Neural cell (in vitro differentiated cells): ENCODE measurements around the gene CISD2. TPM values are rescaled to one million over a fixed set of nuclear protein-coding genes. Genes with fewer than 3 reads are reported as not detected.
"Not testable (repeated sequence)": the region's sequence is repeated elsewhere in the genome, so short reads cannot be mapped to it uniquely, and the experiment has no call there.

Source experiments
- H2AFZ ChIP-seq: fragments of 200-600, 300-800 bp; sonication (generic), shearing (Covaris generic); 2 replicates; pipeline ENCODE4 v1.6.0; 2014; ENCODE audit warnings: low read depth, mild to moderate bottlenecking, antibody characterized with exemption, low read length, moderate library complexity
- H3F3A ChIP-seq: fragments of 200-600 bp; shearing (Covaris generic); 2 replicates; pipeline ENCODE4 v1.6.1; 2016; ENCODE audit warnings: mild to moderate bottlenecking, moderate library complexity, mixed read lengths, antibody characterized with exemption, low read length; ENCODE audit not compliant: insufficient read depth, poor library complexity, severe bottlenecking
- H3K27ac ChIP-seq: fragments of 200-600, 300-800 bp; sonication (generic), shearing (Covaris generic); 2 replicates; pipeline ENCODE4 v1.5.1; 2014; ENCODE audit warnings: mild to moderate bottlenecking, low read length, moderate library complexity
- H3K27me3 ChIP-seq: fragments of 300-800, 200-600 bp; sonication (generic), shearing (Covaris generic); 2 replicates; pipeline ENCODE4 v1.6.0; 2014; ENCODE audit warnings: mild to moderate bottlenecking, low read depth, low read length, moderate library complexity; ENCODE audit not compliant: insufficient read depth
- H3K36me3 ChIP-seq: fragments of 300-800, 200-600 bp; sonication (generic), shearing (Covaris generic); 2 replicates; pipeline ENCODE4 v1.5.1; 2014; ENCODE audit warnings: mild to moderate bottlenecking, antibody characterized with exemption, low read length, moderate library complexity; ENCODE audit not compliant: insufficient read depth
- H3K4me2 ChIP-seq: fragments of 300-800, 200-600 bp; sonication (generic), shearing (Covaris generic); 2 replicates; pipeline ENCODE4 v1.6.0; 2014; ENCODE audit warnings: mild to moderate bottlenecking, low read length
- H3K4me3 ChIP-seq: fragments of 300-800, 200-600 bp; sonication (generic), shearing (Covaris generic); 2 replicates; pipeline ENCODE4 v1.5.1; 2014; ENCODE audit warnings: mild to moderate bottlenecking, low read length, moderate library complexity
- H3K79me2 ChIP-seq: fragments of 200-600 bp; shearing (Covaris generic); replicated peaks from 2 replicates; pipeline ENCODE4 v1.6.0; 2014; ENCODE audit warnings: mild to moderate bottlenecking, low read length, moderate library complexity; ENCODE audit not compliant: insufficient read depth
- H3K9ac ChIP-seq: fragments of 300-800, 200-600 bp; sonication (generic), shearing (Covaris generic); 2 replicates; pipeline ENCODE4 v1.6.1; 2016; ENCODE audit warnings: mild to moderate bottlenecking, low read length, mixed read lengths
- H3K9me2 ChIP-seq: fragments of 200-600 bp; shearing (Covaris generic); 2 replicates; pipeline ENCODE4 v1.6.1; 2016; ENCODE audit warnings: mild to moderate bottlenecking, low read length, mixed read lengths; ENCODE audit not compliant: insufficient read depth
- H3K9me3 ChIP-seq: fragments of 200-600, 300-800 bp; sonication (generic), shearing (Covaris generic); 2 replicates; pipeline ENCODE4 v1.6.1; 2016; ENCODE audit warnings: mild to moderate bottlenecking, mixed run types, low read length, moderate library complexity, mixed read lengths
- H4K20me1 ChIP-seq: fragments of 200-600 bp; shearing (Covaris generic); 2 replicates; pipeline ENCODE4 v1.6.1; 2016; ENCODE audit warnings: mild to moderate bottlenecking, mixed run types; ENCODE audit not compliant: insufficient read depth
- EP300 ChIP-seq: fragments of 450-650 bp; conservative IDR thresholded peaks from 2 replicates; pipeline ENCODE4 v1.6.1; 2014; ENCODE audit warnings: antibody characterized with exemption, mild to moderate bottlenecking, moderate library complexity; ENCODE audit not compliant: poor library complexity, severe bottlenecking
- EZH2 ChIP-seq: fragments of 200-600, 300-800 bp; shearing (Covaris generic), sonication (generic); IDR thresholded peaks from 2 replicates; pipeline ENCODE4 v1.6.1; 2014; ENCODE audit warnings: antibody characterized with exemption, low read length, borderline replicate concordance, mild to moderate bottlenecking; ENCODE audit not compliant: insufficient read depth, poor library complexity, severe bottlenecking
- MXI1 ChIP-seq: fragments of 450-650 bp; conservative IDR thresholded peaks from 2 replicates; pipeline ENCODE4 v1.6.1; 2014; ENCODE audit warnings: antibody characterized with exemption, mild to moderate bottlenecking; ENCODE audit not compliant: poor library complexity, severe bottlenecking
- POLR2AphosphoS5 ChIP-seq: IDR thresholded peaks from 2 replicates; pipeline ENCODE4 v1.6.1; 2012
- RAD21 ChIP-seq: fragments of 450-650 bp; conservative IDR thresholded peaks from 2 replicates; pipeline ENCODE4 v1.6.1; 2014; ENCODE audit warnings: antibody characterized with exemption, mild to moderate bottlenecking, moderate library complexity
- SMC3 ChIP-seq: fragments of 450-650 bp; conservative IDR thresholded peaks from 2 replicates; pipeline ENCODE4 v1.6.1; 2014; ENCODE audit warnings: antibody characterized with exemption, mild to moderate bottlenecking, moderate library complexity; ENCODE audit not compliant: poor library complexity
- TAF1 ChIP-seq: IDR thresholded peaks from 2 replicates; pipeline ENCODE4 v1.6.1; 2012; ENCODE audit warnings: low read depth
- polyA minus RNA-seq: library from RNA; depleted of rRNA, polyadenylated mRNA; stranded (reverse); fragments of >200 nt; gene quantifications from 2 replicates; pipeline ENCODE4 v1.2.3, GENCODE V29; 2014
- polyA plus RNA-seq: library from polyadenylated mRNA; depleted of rRNA; stranded (reverse); fragments of >200 nt; gene quantifications from 2 replicates; pipeline ENCODE4 v1.2.3, GENCODE V29; 2014
- TF ChIP-seq, protein P1 (sequence below): IDR thresholded peaks from 2 replicates; pipeline ENCODE4 v1.6.1; 2012; ENCODE audit warnings: borderline replicate concordance
- TF ChIP-seq, protein P2 (sequence below): fragments of 450-650 bp; IDR thresholded peaks from 2 replicates; pipeline ENCODE4 v1.5.1; 2014; ENCODE audit warnings: antibody characterized with exemption, mild to moderate bottlenecking, moderate library complexity; ENCODE audit not compliant: poor library complexity, severe bottlenecking

The CISD2 gene, protein sequence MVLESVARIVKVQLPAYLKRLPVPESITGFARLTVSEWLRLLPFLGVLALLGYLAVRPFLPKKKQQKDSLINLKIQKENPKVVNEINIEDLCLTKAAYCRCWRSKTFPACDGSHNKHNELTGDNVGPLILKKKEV
- polyA plus RNA-seq, result 89.4 and 102 TPM in 2 replicates
- 52.3 and 54.2 TPM in 2 replicates for polyA minus RNA-seq

DNA sequence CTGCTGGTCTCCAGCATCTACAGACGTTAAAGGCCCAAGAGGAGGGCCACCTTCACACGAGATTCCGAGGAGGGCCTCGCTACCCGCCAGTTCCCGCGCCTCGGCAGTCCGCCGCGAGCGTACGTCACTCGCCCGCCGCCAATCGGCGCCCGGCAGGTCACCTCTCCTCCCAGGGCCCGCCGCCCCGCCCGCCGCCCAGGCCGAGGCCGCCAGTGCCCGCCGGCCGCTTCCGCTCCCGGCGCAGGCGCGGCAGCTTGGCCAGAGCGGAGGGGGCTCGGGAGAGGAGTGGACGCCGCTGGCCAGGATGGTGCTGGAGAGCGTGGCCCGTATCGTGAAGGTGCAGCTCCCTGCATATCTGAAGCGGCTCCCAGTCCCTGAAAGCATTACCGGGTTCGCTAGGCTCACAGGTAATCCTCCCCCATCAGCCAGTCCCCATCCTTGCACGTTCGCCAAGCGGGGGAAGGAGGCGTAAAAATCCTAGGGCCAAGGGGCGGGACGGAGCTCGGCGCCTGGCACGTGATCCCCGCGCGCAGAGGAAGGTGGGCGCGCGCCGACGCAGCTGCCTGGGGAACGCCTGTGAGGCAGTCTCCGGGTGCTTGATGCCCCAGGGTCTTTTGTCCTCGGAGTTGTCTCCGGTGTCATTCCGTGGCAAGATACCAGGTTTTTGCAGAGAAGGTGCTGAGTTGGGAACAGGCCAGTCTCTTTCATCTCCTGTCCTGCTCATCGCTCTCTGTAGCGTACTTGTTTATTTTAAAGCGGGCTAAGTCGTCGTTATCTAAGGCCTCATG is at the start of gene CISD2:
Gene CISD2, plus strand, starts transcription at position 212 of the 788 bp plus-strand sequence. Its CDS starts 93 bp downstream, at position 305.
- TF ChIP-seq SMC3, result peak; percentile 61
- TF ChIP-seq EP300, result peak; percentile 76
- TF ChIP-seq MXI1, result peak; percentile 83
- TF ChIP-seq, protein P1, sequence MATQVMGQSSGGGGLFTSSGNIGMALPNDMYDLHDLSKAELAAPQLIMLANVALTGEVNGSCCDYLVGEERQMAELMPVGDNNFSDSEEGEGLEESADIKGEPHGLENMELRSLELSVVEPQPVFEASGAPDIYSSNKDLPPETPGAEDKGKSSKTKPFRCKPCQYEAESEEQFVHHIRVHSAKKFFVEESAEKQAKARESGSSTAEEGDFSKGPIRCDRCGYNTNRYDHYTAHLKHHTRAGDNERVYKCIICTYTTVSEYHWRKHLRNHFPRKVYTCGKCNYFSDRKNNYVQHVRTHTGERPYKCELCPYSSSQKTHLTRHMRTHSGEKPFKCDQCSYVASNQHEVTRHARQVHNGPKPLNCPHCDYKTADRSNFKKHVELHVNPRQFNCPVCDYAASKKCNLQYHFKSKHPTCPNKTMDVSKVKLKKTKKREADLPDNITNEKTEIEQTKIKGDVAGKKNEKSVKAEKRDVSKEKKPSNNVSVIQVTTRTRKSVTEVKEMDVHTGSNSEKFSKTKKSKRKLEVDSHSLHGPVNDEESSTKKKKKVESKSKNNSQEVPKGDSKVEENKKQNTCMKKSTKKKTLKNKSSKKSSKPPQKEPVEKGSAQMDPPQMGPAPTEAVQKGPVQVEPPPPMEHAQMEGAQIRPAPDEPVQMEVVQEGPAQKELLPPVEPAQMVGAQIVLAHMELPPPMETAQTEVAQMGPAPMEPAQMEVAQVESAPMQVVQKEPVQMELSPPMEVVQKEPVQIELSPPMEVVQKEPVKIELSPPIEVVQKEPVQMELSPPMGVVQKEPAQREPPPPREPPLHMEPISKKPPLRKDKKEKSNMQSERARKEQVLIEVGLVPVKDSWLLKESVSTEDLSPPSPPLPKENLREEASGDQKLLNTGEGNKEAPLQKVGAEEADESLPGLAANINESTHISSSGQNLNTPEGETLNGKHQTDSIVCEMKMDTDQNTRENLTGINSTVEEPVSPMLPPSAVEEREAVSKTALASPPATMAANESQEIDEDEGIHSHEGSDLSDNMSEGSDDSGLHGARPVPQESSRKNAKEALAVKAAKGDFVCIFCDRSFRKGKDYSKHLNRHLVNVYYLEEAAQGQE, result peak; percentile 85
- TF ChIP-seq POLR2AphosphoS5, result peak; percentile 94
- TF ChIP-seq EZH2, result no peak
- TF ChIP-seq RAD21, result peak; percentile 49
- TF ChIP-seq TAF1, result peak; percentile 81
- TF ChIP-seq, protein P2, sequence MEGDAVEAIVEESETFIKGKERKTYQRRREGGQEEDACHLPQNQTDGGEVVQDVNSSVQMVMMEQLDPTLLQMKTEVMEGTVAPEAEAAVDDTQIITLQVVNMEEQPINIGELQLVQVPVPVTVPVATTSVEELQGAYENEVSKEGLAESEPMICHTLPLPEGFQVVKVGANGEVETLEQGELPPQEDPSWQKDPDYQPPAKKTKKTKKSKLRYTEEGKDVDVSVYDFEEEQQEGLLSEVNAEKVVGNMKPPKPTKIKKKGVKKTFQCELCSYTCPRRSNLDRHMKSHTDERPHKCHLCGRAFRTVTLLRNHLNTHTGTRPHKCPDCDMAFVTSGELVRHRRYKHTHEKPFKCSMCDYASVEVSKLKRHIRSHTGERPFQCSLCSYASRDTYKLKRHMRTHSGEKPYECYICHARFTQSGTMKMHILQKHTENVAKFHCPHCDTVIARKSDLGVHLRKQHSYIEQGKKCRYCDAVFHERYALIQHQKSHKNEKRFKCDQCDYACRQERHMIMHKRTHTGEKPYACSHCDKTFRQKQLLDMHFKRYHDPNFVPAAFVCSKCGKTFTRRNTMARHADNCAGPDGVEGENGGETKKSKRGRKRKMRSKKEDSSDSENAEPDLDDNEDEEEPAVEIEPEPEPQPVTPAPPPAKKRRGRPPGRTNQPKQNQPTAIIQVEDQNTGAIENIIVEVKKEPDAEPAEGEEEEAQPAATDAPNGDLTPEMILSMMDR, result peak; percentile 41
- H3K27ac ChIP-seq, result peak within 1 kb of the TSS; percentile 93
- H3K36me3 ChIP-seq, result no peaks in the 10 kb centered on the region
- H3F3A ChIP-seq, result peaks cover 9% of the 10 kb centered on the region
- no peaks in the 10 kb centered on the region for H3K9me3 ChIP-seq
- no peaks in the 10 kb centered on the region for H3K27me3 ChIP-seq
- peak within 1 kb of the TSS; percentile 92 for H3K9ac ChIP-seq
- H3K4me3 ChIP-seq, result peak within 1 kb of the TSS; percentile 70
- no peaks in the 10 kb centered on the region for H4K20me1 ChIP-seq
- peak within 1 kb of the TSS; percentile 97 for H3K4me2 ChIP-seq
- H3K9me2 ChIP-seq, result no peaks in the 10 kb centered on the region
- peaks cover 23% of the 10 kb centered on the region for H3K79me2 ChIP-seq
- H2AFZ ChIP-seq, result peak within 1 kb of the TSS; percentile 89

DNA sequence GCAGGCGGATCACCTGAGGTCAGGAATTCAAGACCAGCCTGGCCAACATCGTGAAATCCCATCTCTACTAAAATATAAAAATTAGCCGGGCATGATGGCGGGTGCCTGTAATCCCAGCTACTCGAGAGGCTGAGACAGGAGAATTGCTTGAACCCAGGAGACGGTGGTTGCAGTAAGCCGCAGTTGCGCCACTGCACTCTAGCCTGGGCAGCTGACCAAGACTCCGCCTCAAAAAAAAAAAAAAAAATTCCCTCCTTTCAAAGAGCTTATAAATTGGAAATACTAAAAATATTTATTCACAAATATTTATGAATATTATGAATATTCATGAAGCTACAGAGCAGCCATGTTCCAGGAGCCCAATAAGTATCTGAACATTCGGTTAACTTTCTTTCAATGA is 49.7 kb upstream of the CISD2 start:
- not testable (repeated sequence) for H3K27ac ChIP-seq, H3K9ac ChIP-seq, H3K36me3 ChIP-seq, H3K4me2 ChIP-seq, H3K9me2 ChIP-seq, H3K9me3 ChIP-seq, H3K4me3 ChIP-seq, H3F3A ChIP-seq, H3K27me3 ChIP-seq, H2AFZ ChIP-seq
- Histone ChIP-seq H3K79me2 (peaks cover 98% of the 10 kb centered on the region), H4K20me1 (peaks cover 13% of the 10 kb centered on the region)
